ENCODE results near the gene VWA8.
"Not testable (repeated sequence)": the region's sequence is repeated elsewhere in the genome, so short reads cannot be mapped to it uniquely, and the experiment has no call there.

The VWA8 gene

DNA sequence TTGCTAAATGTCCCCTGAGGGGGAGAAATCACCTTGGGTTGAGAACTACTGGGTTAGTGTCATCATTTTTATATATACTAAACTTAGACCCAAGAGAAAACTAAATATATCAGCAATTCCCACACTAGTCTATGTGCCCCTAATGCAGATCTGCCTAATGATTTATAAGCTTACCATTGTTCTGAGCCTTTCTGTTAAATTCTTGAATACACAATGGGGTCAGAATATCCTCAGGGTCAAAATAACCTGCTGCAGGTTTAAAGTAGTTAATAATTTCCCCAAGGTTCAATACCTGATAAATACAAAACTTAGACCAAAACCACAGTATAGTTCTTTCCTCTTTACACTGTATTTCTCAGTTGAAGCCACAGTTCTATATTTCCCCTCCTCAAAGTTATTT, 4.6 kb downstream of the VWA8 start:
- DNase-seq (ENCODE audit: extremely low read depth, low read depth), result no peak
- H3K4me3 ChIP-seq (replicated peaks; ENCODE audit: low read depth, low read length), result no peak overlapping the region
- TF ChIP-seq CTCF (IDR thresholded peaks at IDR 0.05; ENCODE audit: low read depth, low read length, missing control alignments), result no peak

- no peak for TF ChIP-seq CTCF (IDR thresholded peaks at IDR 0.05; ENCODE audit: low read depth, low read length, missing control alignments)
- no peak for DNase-seq (ENCODE audit: extremely low read depth, low read depth)
- no peak overlapping the region for H3K4me3 ChIP-seq (replicated peaks; ENCODE audit: low read depth, low read length)
These were observed 5.3 kb downstream of the VWA8 start for GRCh38 chr13:41955605-41956004.

DNA sequence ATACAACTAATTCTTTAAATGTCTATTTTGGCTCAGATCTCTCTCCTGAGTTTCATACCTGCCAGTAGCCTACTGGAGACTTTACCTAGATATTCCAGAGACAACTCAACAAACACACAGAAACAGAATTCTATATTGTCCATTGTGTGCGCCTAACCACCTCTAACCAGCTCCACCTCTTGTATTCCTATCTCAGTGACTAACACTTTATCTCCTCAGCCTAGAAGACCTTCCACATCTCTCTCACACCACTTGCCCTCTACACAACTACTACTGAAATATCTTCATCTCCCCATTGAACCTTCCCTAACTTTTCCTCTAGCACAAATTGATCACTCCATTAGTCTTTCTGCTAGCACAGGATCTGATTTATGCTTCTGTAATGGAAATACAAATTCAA, 6.7 kb downstream of the VWA8 start:
- DNase-seq (ENCODE audit: extremely low read depth, low read depth), result no peak
- no peak overlapping the region for H3K4me3 ChIP-seq (replicated peaks; ENCODE audit: low read depth, low read length)
- TF ChIP-seq CTCF (IDR thresholded peaks at IDR 0.05; ENCODE audit: low read depth, low read length, missing control alignments), result no peak

DNA sequence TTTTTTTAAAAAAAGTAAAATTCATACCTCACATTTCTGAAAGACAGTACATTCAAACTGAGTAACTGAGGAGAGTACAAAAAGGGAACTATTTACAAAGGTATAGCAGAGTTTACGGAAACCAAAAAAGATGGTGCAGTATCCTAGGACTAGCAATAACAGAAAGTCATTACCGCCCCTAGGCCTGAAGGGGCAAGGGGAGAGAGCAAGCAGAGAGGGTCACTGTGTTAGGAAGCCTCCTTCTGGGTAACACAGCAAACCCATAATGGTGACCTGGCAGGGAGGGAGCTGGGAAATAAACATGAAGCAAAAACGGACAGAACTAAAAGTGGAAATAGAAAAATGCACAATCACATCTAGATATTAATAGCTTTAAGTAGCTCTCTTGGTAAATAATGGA, 8.2 kb downstream of the VWA8 start:
- no peak for DNase-seq (ENCODE audit: extremely low read depth, low read depth)
- no peak overlapping the region for H3K4me3 ChIP-seq (replicated peaks; ENCODE audit: low read depth, low read length)
- no peak for TF ChIP-seq CTCF (IDR thresholded peaks at IDR 0.05; ENCODE audit: low read depth, low read length, missing control alignments)

GRCh38 chr13:41949104-41949503, 11.8 kb downstream of the VWA8 start:
- DNase-seq (ENCODE audit: extremely low read depth, low read depth); H3K4me3 ChIP-seq (replicated peaks; ENCODE audit: low read depth, low read length): not testable (repeated sequence)

GRCh38 chr13:41945926-41946325, 15.0 kb downstream of the VWA8 start:
- DNase-seq (ENCODE audit: extremely low read depth, low read depth), result no peak
- H3K4me3 ChIP-seq (replicated peaks; ENCODE audit: low read depth, low read length), result no peak overlapping the region
- no peak for TF ChIP-seq CTCF (IDR thresholded peaks at IDR 0.05; ENCODE audit: low read depth, low read length, missing control alignments)

DNA sequence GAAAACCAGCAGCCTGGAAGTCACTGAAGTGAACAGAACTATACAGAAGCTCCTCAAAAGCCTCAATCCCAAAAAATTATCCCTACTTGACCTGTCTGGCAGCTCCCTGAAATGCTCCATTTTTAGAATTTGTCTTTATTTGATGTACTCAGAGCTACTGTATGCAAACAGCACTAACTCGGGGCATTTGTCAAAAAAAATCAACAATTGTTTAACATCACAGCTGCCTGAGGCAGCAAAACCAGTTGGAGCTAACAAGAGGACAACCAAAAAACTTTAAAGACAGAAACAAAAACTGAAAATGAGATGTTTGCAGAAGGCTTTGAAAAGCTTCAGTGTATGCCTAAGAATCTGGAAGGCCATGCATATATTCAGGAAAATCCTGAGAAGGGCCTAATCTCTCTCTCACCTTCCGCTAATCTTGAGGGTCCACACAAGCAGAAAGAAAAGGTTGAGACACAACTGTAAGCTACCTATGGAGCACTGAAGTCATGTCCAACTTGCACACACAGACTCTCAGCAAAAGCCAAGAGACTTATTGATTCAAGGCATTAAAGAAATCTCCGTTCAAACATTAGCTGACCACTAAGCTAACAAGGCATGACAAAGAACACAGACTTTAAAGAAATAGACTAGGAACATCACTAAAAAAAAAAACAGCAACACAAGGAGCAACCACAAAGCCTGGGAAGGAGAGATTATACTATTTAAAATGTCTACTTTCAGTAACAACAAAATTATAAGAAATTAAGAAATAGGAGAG, 16.1 kb downstream of the VWA8 start:
- TF ChIP-seq CTCF (IDR thresholded peaks at IDR 0.05; ENCODE audit: low read depth, low read length, missing control alignments), result no peak
- no peak for DNase-seq (ENCODE audit: extremely low read depth, low read depth)
- no peak overlapping the region for H3K4me3 ChIP-seq (replicated peaks; ENCODE audit: low read depth, low read length)

Measured in HFF-Myc (cell line).